Trophoblast cell (in vitro differentiated cells and primary cell): ENCODE results near the gene SPAG17.

ENCODE experiments used
- DNase-seq, 2 donors: peaks; one replicate each; pipeline ENCODE4 v3.0.0-alpha.2; 2016
- H2AFZ ChIP-seq: 2 replicates; pipeline ENCODE4 v1.6.1; 2013; ENCODE audit warnings: low read length, moderate library complexity, mild to moderate bottlenecking; ENCODE audit not compliant: insufficient read depth, poor library complexity
- H2AK5ac ChIP-seq: 2 replicates; pipeline ENCODE4 v1.6.1; 2013; ENCODE audit warnings: mild to moderate bottlenecking, low read length
- H2BK120ac ChIP-seq: 2 replicates; pipeline ENCODE4 v1.6.1; 2013; ENCODE audit warnings: low read length, mild to moderate bottlenecking, moderate library complexity; ENCODE audit not compliant: insufficient read depth, poor library complexity
- H2BK12ac ChIP-seq: 2 replicates; pipeline ENCODE4 v1.6.1; 2013; ENCODE audit warnings: mild to moderate bottlenecking, low read length, moderate library complexity
- H2BK5ac ChIP-seq: 2 replicates; pipeline ENCODE4 v1.6.1; 2013; ENCODE audit warnings: low read length, low read depth, moderate library complexity, mild to moderate bottlenecking; ENCODE audit not compliant: poor library complexity
- H3K14ac ChIP-seq: 2 replicates; pipeline ENCODE4 v1.6.1; 2013; ENCODE audit warnings: mild to moderate bottlenecking, low read length
- H3K18ac ChIP-seq: 2 replicates; pipeline ENCODE4 v1.6.1; 2013; ENCODE audit warnings: mild to moderate bottlenecking, low read length
- H3K23ac ChIP-seq: 2 replicates; pipeline ENCODE4 v1.6.1; 2013; ENCODE audit warnings: low read length
- H3K27ac ChIP-seq: 2 replicates; pipeline ENCODE4 v1.5.1; 2013; ENCODE audit warnings: low read depth, mild to moderate bottlenecking, inconsistent platforms, low read length, moderate library complexity
- H3K27me3 ChIP-seq: 2 replicates; pipeline ENCODE4 v1.6.1; 2013; ENCODE audit warnings: inconsistent platforms, mild to moderate bottlenecking, low read length, moderate library complexity; ENCODE audit not compliant: insufficient read depth
- H3K36me3 ChIP-seq, 2 experiments: 1 replicate in 1 of 2; 2 replicates in 1 of 2; pipeline ENCODE4 v1.6.1; 2013; ENCODE audit warnings: low read length in 2 of 2, mild to moderate bottlenecking in 2 of 2, moderate library complexity in 1 of 2; ENCODE audit not compliant: insufficient read depth in 2 of 2, control insufficient read depth in 1 of 2
- H3K4ac ChIP-seq: 2 replicates; pipeline ENCODE4 v1.6.1; 2013; ENCODE audit warnings: low read depth, mild to moderate bottlenecking, low read length, moderate library complexity
- H3K4me1 ChIP-seq, 2 experiments: 1 replicate in 1 of 2; 2 replicates in 1 of 2; pipeline ENCODE4 v1.6.1; 2013; ENCODE audit warnings: low read length in 2 of 2, mild to moderate bottlenecking in 2 of 2, moderate library complexity in 1 of 2; ENCODE audit not compliant: insufficient read depth in 2 of 2, control insufficient read depth in 1 of 2
- H3K4me2 ChIP-seq: 2 replicates; pipeline ENCODE4 v1.6.1; 2013; ENCODE audit warnings: inconsistent platforms, mild to moderate bottlenecking, low read length, moderate library complexity
- H3K4me3 ChIP-seq: 2 replicates; pipeline ENCODE4 v1.5.1; 2013; ENCODE audit warnings: mild to moderate bottlenecking, low read depth, low read length, inconsistent platforms
- H3K79me1 ChIP-seq: one replicate; pipeline ENCODE4 v1.6.1; 2013; ENCODE audit warnings: low read length
- H3K79me2 ChIP-seq: 2 replicates; pipeline ENCODE4 v1.6.1; 2013; ENCODE audit warnings: low read length, mild to moderate bottlenecking; ENCODE audit not compliant: control insufficient read depth, insufficient read depth, poor library complexity
- H3K9ac ChIP-seq: 2 replicates; pipeline ENCODE4 v1.6.1; 2013; ENCODE audit warnings: mild to moderate bottlenecking, low read length
- H3K9me3 ChIP-seq: 2 replicates; pipeline ENCODE4 v1.6.1; 2013; ENCODE audit warnings: low read depth, mild to moderate bottlenecking, control low read depth, inconsistent platforms, low read length; ENCODE audit not compliant: insufficient read depth
- H4K12ac ChIP-seq: 2 replicates; pipeline ENCODE4 v1.6.1; 2013; ENCODE audit warnings: low read depth, mild to moderate bottlenecking, low read length, moderate library complexity
- H4K8ac ChIP-seq: 2 replicates; pipeline ENCODE4 v1.6.1; 2013; ENCODE audit warnings: low read depth, mild to moderate bottlenecking, low read length, moderate library complexity
- H4K91ac ChIP-seq: one replicate; pipeline ENCODE4 v1.6.1; 2013; ENCODE audit warnings: low read depth, mild to moderate bottlenecking, low read length, moderate library complexity
- WGBS: extraction: QIAGEN DNeasy Blood & Tissue Kit; methylation state at CpG from one replicate; pipeline ENCODE4 v1.1.7; 2013; ENCODE audit warnings: missing lambda C conversion rate; ENCODE audit not compliant: insufficient read length, insufficient coverage; ENCODE audit errors: extremely low coverage; 5-methylcytosine and 5-hydroxymethylcytosine counted together

Gene SPAG17

DNA sequence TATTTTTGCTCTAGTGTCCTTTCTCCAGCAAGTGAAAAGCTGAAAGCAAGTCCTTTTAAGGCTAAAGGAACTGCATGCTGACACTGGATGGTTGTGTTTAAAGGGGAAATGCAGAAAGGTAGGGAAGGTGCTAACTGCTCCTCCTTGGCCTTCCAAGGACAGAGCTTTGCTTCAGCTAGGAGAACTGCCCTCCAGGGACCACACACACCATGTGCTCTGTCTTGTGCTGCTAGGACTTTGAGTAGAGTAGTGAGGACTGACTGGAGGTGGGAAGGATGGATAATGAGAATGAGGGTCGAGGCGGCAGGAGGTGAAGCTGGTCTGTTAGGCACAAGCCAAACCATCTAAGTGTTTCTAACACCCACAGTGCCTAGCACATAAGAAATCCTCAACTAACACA is 177.6 kb downstream of the SPAG17 start:
- no CpG with 5 or more reads among the region's 2 CpGs for WGBS
- no peaks in the 10 kb centered on the region for H3K27me3 ChIP-seq
- no peak overlapping the region for H2AFZ ChIP-seq

DNA sequence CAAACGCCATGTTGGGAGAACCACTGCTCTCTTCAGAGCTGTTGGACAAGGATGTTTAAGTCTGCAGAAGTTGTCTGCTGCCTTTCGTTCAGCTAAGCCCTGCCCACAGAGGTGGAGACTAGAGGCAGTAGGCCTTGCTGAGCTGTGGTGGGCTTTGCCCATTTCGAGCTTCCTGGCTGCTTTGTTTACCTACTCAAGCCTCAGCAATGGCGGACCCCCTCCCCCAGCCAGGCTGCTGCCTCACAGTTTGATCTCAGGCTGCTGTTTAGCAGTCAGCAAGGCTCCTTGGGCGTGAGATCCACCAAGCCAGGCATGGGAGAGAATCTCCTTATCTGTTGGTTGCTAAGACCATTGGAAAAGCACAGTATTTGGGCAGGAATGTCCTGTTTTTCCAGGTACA is 180.7 kb downstream of the SPAG17 start:
- Histone ChIP-seq H3K18ac (no peak overlapping the region), H4K8ac (no peak overlapping the region), H3K27me3 (no peaks in the 10 kb centered on the region)

More for the DNA sequence above, 177.6 kb downstream of the SPAG17 start:
- Histone ChIP-seq H2BK12ac (no peak overlapping the region), H3K36me3 (no peaks in the 10 kb centered on the region), H3K14ac (no peak overlapping the region), H3K27ac (no peak overlapping the region), H4K8ac (no peak overlapping the region), H3K4me1 (no peaks in the 10 kb centered on the region), H2BK120ac (no peak overlapping the region), H3K18ac (no peak overlapping the region), H2BK5ac (no peak overlapping the region), H3K4me2 (no peak overlapping the region), H3K23ac (peak overlapping the region; percentile 3), H2AK5ac (no peak overlapping the region), H4K91ac (no peak overlapping the region), H4K12ac (no peak overlapping the region), H3K4ac (no peak overlapping the region), H3K79me2 (no peaks in the 10 kb centered on the region), H3K9me3 (no peaks in the 10 kb centered on the region), H3K4me3 (no peak overlapping the region), H3K79me1 (no peaks in the 10 kb centered on the region), H3K9ac (no peak overlapping the region)
- DNase-seq = no peak

DNA sequence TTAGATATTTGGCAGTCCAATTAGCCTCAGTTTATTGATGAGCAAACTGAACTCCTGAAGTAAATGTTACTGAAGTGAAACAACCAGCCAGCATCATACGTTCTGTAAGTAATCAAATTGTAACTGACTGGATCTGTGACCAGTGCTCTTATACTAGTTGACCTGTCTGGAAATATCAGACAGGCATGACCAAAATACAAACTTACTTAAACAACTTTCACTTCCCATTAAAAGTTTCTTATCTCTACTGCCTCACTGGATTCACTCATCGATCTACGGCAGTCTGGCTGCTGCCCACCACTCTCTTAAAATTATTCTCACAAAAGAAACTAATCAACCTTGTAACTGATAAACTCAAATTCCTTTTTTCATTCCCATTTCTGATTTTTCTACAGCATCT is 199.1 kb downstream of the SPAG17 start:
- H4K12ac ChIP-seq = no peak overlapping the region

More for the DNA sequence above, 180.7 kb downstream of the SPAG17 start:
- Histone ChIP-seq H3K4me2 (no peak overlapping the region), H2AK5ac (no peak overlapping the region), H2AFZ (no peak overlapping the region), H2BK5ac (no peak overlapping the region), H3K4ac (no peak overlapping the region), H3K9ac (no peak overlapping the region), H3K79me1 (no peaks in the 10 kb centered on the region), H3K23ac (no peak overlapping the region), H3K9me3 (no peaks in the 10 kb centered on the region), H4K12ac (no peak overlapping the region), H3K4me1 (no peaks in the 10 kb centered on the region), H3K27ac (no peak overlapping the region), H3K14ac (no peak overlapping the region), H2BK120ac (no peak overlapping the region), H3K36me3 (no peaks in the 10 kb centered on the region), H3K79me2 (no peaks in the 10 kb centered on the region), H4K91ac (no peak overlapping the region), H2BK12ac (no peak overlapping the region), H3K4me3 (no peak overlapping the region)
- DNase-seq = no peak
- WGBS = no CpG with 5 or more reads among the region's 5 CpGs

DNA sequence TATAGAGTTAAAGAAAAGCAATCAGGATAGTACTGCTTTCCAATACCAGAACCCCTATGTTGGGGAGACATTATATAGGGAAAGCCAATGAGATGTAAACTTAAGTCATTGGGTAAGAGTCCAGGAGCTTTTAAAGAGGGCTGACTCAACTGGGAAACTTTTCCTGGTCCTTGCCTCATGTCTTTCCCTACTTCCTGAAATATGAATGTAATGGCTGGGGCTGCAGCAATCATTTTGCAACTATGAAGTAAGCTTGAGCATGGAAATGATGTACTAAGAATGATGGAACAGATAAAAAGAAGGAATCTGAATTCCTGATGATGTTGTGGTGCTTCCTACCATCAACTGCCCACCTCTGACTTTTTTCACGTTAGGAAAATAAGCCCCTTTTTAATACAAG is 199.8 kb downstream of the SPAG17 start:
- no peak overlapping the region for H3K18ac ChIP-seq
- no peak overlapping the region for H2BK120ac ChIP-seq
- no peak overlapping the region for H3K9ac ChIP-seq
- no peak overlapping the region for H3K4ac ChIP-seq
- H3K4me1 ChIP-seq = no peaks in the 10 kb centered on the region
- no CpG with 5 or more reads among the region's 1 CpG for WGBS
- no peak overlapping the region for H3K4me3 ChIP-seq
- no peak overlapping the region for H4K8ac ChIP-seq
- H3K4me2 ChIP-seq = no peak overlapping the region
- H2BK5ac ChIP-seq = no peak overlapping the region
- no peak overlapping the region for H3K23ac ChIP-seq
- H3K9me3 ChIP-seq = no peaks in the 10 kb centered on the region
- H3K14ac ChIP-seq = no peak overlapping the region
- H3K79me2 ChIP-seq = no peaks in the 10 kb centered on the region
- H2AK5ac ChIP-seq = no peak overlapping the region
- H3K79me1 ChIP-seq = no peaks in the 10 kb centered on the region
- H3K36me3 ChIP-seq = no peaks in the 10 kb centered on the region
- H3K27ac ChIP-seq = no peak overlapping the region
- no peaks in the 10 kb centered on the region for H3K27me3 ChIP-seq
- no peak overlapping the region for H2BK12ac ChIP-seq
- peak; percentile 72 to 83 for DNase-seq
- no peak overlapping the region for H2AFZ ChIP-seq
- H4K91ac ChIP-seq = no peak overlapping the region
- no peak overlapping the region for H4K12ac ChIP-seq

More for the DNA sequence above, 199.1 kb downstream of the SPAG17 start:
- no peak overlapping the region for H2BK5ac ChIP-seq
- H2AFZ ChIP-seq = no peak overlapping the region
- no peak overlapping the region for H3K9ac ChIP-seq
- no peaks in the 10 kb centered on the region for H3K36me3 ChIP-seq
- no peaks in the 10 kb centered on the region for H3K27me3 ChIP-seq
- H3K27ac ChIP-seq = no peak overlapping the region
- no peaks in the 10 kb centered on the region for H3K4me1 ChIP-seq
- H4K91ac ChIP-seq = no peak overlapping the region
- no peak overlapping the region for H3K4me3 ChIP-seq
- H2AK5ac ChIP-seq = no peak overlapping the region
- 100% methylated on average over 1 of the region's 3 CpGs for WGBS
- H4K8ac ChIP-seq = no peak overlapping the region
- H2BK12ac ChIP-seq = no peak overlapping the region
- no peak overlapping the region for H3K4ac ChIP-seq
- no peak overlapping the region for H2BK120ac ChIP-seq
- H3K18ac ChIP-seq = no peak overlapping the region
- no peak overlapping the region for H3K14ac ChIP-seq
- no peaks in the 10 kb centered on the region for H3K9me3 ChIP-seq
- no peak overlapping the region for H3K4me2 ChIP-seq
- no peak for DNase-seq
- H3K79me1 ChIP-seq = no peaks in the 10 kb centered on the region
- H3K23ac ChIP-seq = no peak overlapping the region
- H3K79me2 ChIP-seq = no peaks in the 10 kb centered on the region
